Vagina (tissue), 2 donors: ENCODE data around the gene PAX6.

Experiments used
- CTCF ChIP-seq, 3 experiments: fragments of 450-650 bp in 2 of 3; fragments of 200-600 bp in 1 of 3; sonication (generic) in 1 of 3; IDR thresholded peaks; one replicate each; pipeline ENCODE4 v1.5.1; 2017 to 2019; ENCODE audit warnings: antibody characterized with exemption in 3 of 3, mild to moderate bottlenecking in 2 of 3, moderate library complexity in 2 of 3
- POLR2AphosphoS5 ChIP-seq, 2 donors: sonication (generic); formaldehyde crosslinking; IDR thresholded peaks; one replicate each; pipeline ENCODE4 v1.9.0; 2017; ENCODE audit warnings: antibody characterized with exemption in 2 of 2, mild to moderate bottlenecking in 2 of 2, low read depth in 1 of 2; ENCODE audit not compliant: insufficient read depth in 1 of 2

- TF ChIP-seq POLR2AphosphoS5 (IDR thresholded peaks at IDR 0.05; ENCODE audit: insufficient read depth in 1 of 2, low read depth in 1 of 2) (no peak), CTCF (IDR thresholded peaks at IDR 0.05) (no peak)
Observed at GRCh38 chr11:31807799-31808667, 3.1 kb downstream of the PAX6 start.
